Measurements from ENCODE around the gene HPD. TPM values are rescaled to one million over a fixed set of nuclear protein-coding genes. Genes with fewer than 3 reads are reported as not detected.

Gene HPD
- total RNA-seq, 1 donor from 2014 or later = not detected

DNA sequence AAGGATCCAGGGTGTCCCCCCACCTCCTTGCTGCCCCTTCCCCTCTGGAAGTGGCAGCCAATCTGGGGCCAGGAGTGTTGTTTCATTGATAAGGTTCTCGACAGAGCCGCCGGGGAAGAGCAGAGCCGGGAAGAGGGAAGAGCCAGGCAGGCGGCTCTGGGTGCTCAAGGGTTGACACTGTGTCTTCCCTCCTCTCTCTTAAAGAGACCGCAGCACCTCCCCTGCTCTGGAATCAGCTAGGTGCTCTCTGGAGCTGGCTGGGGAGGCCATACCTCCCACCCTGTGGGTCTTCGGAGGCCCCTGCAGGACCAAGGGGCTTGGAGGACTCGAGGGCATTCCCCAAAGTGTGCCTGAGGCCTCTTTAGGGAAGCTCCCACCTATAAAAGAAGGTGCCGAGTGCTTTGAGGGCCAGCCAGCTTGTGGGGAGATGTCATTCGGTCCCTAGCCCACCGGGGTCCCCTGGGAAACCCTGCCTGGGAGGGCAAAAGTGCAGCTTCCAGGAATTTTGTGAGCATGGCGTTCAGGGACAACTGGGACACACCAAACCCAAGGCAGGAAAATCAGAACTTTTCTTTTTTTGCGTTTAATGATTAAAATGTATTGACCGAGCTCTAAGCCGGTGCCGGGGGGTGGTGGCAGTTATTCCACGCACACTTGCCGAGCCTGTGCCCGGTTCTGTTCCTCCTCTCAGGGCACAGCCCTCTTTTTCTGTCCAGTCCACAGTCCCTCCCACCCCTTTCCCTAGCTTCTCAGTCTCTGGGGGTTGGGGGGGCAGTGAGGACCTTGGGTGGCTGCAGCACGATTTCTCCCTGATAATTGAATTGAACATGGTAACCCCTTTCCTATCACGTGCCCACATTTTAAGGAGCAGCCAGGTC is 51.9 kb downstream of the HPD start:
- Mint-ChIP-seq H3K9me3 (no peaks in the 10 kb centered on the region), H3K27me3 (no peaks in the 10 kb centered on the region), H3K27ac (peak overlapping the region; percentile 90), H3K36me3 (ENCODE audit: low read depth) (peaks cover 53% of the 10 kb centered on the region), H3K4me1 (peaks cover 58% of the 10 kb centered on the region), H3K4me3 (peak overlapping the region; percentile 87)
- ChIA-PET CTCF (interaction anchor here (0.8 to 14.3 kb wide), 2 partner anchors 12 to 25 kb away, joined by 3 to 635 read pairs; partner anchors contain the start of gene RHOF), POLR2A (interaction anchor here (0.6 to 29.6 kb wide), 9 partner anchors 17 to 1606 kb away, joined by 3 to 1155 read pairs (median 4); partner anchors contain the start of genes RHOF and SETD1B)
- no peak for DNase-seq
- ATAC-seq (ENCODE audit: low read depth) = no peak
- intact Hi-C loops (cut with micrococcal nuclease) = loop anchor here (1.0 kb wide), 1 partner anchor 11 kb away; no protein-coding TSS in a partner anchor
- TF ChIP-seq, protein P1, sequence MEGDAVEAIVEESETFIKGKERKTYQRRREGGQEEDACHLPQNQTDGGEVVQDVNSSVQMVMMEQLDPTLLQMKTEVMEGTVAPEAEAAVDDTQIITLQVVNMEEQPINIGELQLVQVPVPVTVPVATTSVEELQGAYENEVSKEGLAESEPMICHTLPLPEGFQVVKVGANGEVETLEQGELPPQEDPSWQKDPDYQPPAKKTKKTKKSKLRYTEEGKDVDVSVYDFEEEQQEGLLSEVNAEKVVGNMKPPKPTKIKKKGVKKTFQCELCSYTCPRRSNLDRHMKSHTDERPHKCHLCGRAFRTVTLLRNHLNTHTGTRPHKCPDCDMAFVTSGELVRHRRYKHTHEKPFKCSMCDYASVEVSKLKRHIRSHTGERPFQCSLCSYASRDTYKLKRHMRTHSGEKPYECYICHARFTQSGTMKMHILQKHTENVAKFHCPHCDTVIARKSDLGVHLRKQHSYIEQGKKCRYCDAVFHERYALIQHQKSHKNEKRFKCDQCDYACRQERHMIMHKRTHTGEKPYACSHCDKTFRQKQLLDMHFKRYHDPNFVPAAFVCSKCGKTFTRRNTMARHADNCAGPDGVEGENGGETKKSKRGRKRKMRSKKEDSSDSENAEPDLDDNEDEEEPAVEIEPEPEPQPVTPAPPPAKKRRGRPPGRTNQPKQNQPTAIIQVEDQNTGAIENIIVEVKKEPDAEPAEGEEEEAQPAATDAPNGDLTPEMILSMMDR (IDR thresholded peaks at IDR 0.05) = no peak

DNA sequence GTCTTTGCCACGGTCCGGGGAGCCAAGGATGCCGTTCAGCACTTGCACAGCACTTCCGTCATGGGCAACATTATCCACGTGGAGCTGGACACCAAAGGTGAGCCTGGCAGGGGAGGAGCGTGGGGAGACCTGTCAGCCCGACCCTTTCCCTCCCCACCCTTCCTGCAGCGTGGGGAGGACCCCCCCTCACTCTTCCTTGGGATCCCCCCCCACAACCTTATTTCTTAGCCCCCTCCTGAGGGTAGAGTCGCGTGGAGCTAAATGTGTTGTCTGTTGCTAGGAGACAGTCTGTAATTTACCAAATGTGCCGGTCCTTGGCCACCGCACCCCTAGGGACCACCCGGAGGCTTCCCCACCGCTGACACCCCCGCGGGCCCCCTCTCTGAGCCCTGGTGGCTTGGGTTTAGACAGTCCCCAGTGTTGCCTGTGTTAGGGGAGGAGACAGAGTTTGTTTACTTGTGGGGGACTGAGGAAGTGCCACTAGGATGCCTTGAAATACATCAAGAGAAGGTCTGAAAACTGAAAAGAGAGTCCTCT is 52.6 kb downstream of the HPD start:
- intact Hi-C loops (cut with micrococcal nuclease) = no loop called here
- Mint-ChIP-seq H3K27ac (peak overlapping the region; percentile 90), H3K27me3 (no peaks in the 10 kb centered on the region), H3K9me3 (no peaks in the 10 kb centered on the region), H3K4me1 (peaks cover 57% of the 10 kb centered on the region), H3K36me3 (ENCODE audit: low read depth) (peaks cover 57% of the 10 kb centered on the region), H3K4me3 (peak overlapping the region; percentile 87)
- DNase-seq (peak; percentile 68), ATAC-seq (ENCODE audit: low read depth) (peak; percentile 32)
- POLR2A ChIA-PET = interaction anchor here (0.6 to 29.6 kb wide), 8 partner anchors 18 to 1606 kb away, joined by 3 to 1155 read pairs (median 5); partner anchors contain the start of genes RHOF and SETD1B
- TF ChIP-seq, protein P1 (IDR thresholded peaks at IDR 0.05) = no peak
- CTCF ChIA-PET = interaction anchor here (14.3 kb wide), 1 partner anchor 12 kb away, joined by 635 read pairs; the partner anchor contains the start of gene RHOF

DNA sequence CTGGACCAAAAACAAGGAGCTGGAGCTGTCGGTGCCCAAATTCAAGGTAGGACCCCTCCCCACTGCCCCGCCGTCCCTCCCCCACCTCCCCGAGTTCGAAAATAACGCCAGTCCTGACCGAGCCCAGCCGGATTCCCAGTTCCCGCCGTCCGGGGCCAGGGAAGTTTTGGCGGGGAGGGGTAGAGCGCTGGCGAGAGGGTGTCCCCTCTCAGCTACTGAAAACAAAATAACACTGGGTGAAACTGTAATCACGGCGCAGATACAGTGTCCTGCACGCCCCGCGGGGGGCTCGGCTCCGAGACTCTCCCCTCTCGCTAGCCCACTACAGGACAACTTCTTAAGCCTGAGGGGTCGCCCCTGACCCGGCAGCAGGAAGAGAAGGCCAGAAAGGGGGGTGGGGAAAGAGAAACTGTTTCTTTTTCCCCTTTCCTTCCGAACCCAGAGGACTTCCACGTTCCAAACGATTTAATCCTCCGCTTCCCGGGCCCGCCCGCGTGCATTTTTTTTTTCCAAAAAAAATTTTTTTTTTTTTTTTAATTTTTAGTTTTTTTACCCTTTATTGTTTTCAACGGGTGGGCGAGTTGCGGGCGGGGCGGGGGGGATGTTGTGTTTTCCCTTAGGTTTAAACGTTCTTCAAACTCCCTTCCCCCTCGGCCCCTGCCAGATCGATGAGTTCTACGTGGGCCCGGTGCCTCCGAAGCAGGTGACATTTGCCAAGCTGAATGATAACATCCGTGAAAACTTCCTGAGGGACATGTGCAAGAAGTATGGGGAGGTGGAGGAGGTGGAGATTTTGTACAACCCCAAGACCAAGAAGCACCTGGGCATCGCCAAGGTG is 53.3 kb downstream of the HPD start:
- DNase-seq (no peak), ATAC-seq (ENCODE audit: low read depth) (no peak)
- peaks cover 53% of the 10 kb centered on the region for H3K36me3 Mint-ChIP-seq (ENCODE audit: low read depth)
- H3K4me1 Mint-ChIP-seq = peaks cover 52% of the 10 kb centered on the region
- H3K27ac Mint-ChIP-seq = peak overlapping the region; percentile 98
- H3K27me3 Mint-ChIP-seq = no peaks in the 10 kb centered on the region
- TF ChIP-seq, protein P1 (IDR thresholded peaks at IDR 0.05) = no peak
- peak overlapping the region; percentile 97 for H3K4me3 Mint-ChIP-seq
- no peaks in the 10 kb centered on the region for H3K9me3 Mint-ChIP-seq
- ChIA-PET CTCF (interaction anchor here (14.3 kb wide), 1 partner anchor 11 kb away, joined by 635 read pairs; the partner anchor contains the start of gene RHOF), POLR2A (interaction anchor here (0.7 to 29.6 kb wide), 3 partner anchors 17 to 269 kb away, joined by 5 to 1155 read pairs (median 6); partner anchors contain the start of genes RHOF and SETD1B)
- intact Hi-C loops (cut with micrococcal nuclease) = no loop called here

DNA sequence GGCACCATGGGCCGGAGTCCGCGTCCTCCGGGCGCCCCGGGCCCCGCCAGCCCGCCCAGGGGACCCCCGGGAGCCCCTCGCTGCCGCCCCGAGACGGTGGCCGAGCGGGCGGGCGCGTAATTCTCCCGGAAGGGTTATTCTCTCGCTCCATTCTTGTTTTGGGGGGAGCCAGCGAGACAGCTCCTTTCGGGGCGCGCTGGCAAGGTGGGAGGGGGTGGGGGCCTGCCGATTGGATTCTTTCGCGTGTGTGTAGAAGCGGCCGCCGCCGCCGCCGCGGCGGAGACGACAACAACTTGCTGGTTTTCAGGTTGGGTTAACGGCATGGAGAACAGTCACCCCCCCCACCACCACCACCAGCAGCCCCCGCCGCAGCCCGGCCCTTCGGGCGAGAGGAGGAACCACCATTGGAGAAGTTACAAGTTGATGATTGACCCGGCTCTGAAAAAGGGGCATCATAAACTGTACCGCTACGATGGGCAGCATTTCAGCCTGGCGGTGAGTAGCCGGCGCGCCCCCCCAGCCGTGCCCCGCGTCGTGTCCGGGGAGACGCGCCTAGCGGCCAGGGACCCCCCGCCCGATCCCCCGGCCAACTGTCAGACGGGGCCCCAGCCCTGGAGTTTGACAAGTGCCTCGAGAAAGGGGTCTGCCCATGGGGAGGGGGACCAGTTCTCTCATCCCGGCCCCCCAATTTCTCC is 54.1 kb downstream of the HPD start:
- intact Hi-C loops (cut with micrococcal nuclease) = loop anchor here (5.0 kb wide), 2 partner anchors 218 to 1512 kb away; partner anchors contain the start of genes BCL7A, RNU4-1 and RNU4-2
- ChIA-PET CTCF (interaction anchor here (1.0 to 14.3 kb wide), 2 partner anchors 7 to 10 kb away, joined by 4 to 635 read pairs; partner anchors contain the start of gene RHOF), POLR2A (interaction anchor here (0.5 to 33.0 kb wide), 11 partner anchors 2 to 1512 kb away, joined by 3 to 1155 read pairs (median 4); partner anchors contain the start of genes MLXIP, RHOF, RNU4-1 and RNU4-2)
- Mint-ChIP-seq H3K4me1 (peaks cover 52% of the 10 kb centered on the region), H3K36me3 (ENCODE audit: low read depth) (peaks cover 45% of the 10 kb centered on the region), H3K9me3 (no peaks in the 10 kb centered on the region), H3K27me3 (no peaks in the 10 kb centered on the region), H3K4me3 (peak overlapping the region; percentile 97), H3K27ac (peak overlapping the region; percentile 98)
- ATAC-seq (ENCODE audit: low read depth) = peak; percentile 6
- TF ChIP-seq, protein P1 (IDR thresholded peaks at IDR 0.05) = no peak
- DNase-seq = peak; percentile 64
